ENCODE results near the gene TMEM259.

The TMEM259 gene

GRCh38 chr19:974564-975257 lies 46.2 kb downstream of the TMEM259 start:
- TF ChIP-seq CTCF (IDR thresholded peaks at IDR 0.05) = no peak
- Histone ChIP-seq H3K4me3 (no peak overlapping the region), H3K27ac (no peak overlapping the region)
- DNase-seq (ENCODE audit: low spot score) = no peak

GRCh38 chr19:973726-974563 lies 47.0 kb downstream of the TMEM259 start:
- no peak for TF ChIP-seq CTCF (IDR thresholded peaks at IDR 0.05)
- H3K4me3 ChIP-seq = no peak overlapping the region
- no peak for DNase-seq (ENCODE audit: low spot score)
- no peak overlapping the region for H3K27ac ChIP-seq

GRCh38 chr19:972281-972680 lies 48.6 kb downstream of the TMEM259 start:
- H3K4me3 ChIP-seq = no peak overlapping the region
- H3K27ac ChIP-seq = no peak overlapping the region
- no peak for TF ChIP-seq CTCF (IDR thresholded peaks at IDR 0.05)
- no peak for DNase-seq (ENCODE audit: low spot score)

- no peak for TF ChIP-seq CTCF (IDR thresholded peaks at IDR 0.05)
- DNase-seq (ENCODE audit: low spot score) = no peak
- Histone ChIP-seq H3K27ac (no peak overlapping the region), H3K4me3 (no peak overlapping the region)
These were observed 49.1 kb downstream of the TMEM259 start for GRCh38 chr19:971795-972194.

- no peak for DNase-seq (ENCODE audit: low spot score)
- no peak overlapping the region for H3K4me3 ChIP-seq
- TF ChIP-seq CTCF (IDR thresholded peaks at IDR 0.05) = no peak
These were observed 50.2 kb downstream of the TMEM259 start for GRCh38 chr19:970695-971094.

GRCh38 chr19:966485-967088 lies 54.3 kb downstream of the TMEM259 start:
- TF ChIP-seq CTCF (IDR thresholded peaks at IDR 0.05) = no peak
- H3K27ac ChIP-seq = no peak overlapping the region
- DNase-seq (ENCODE audit: low spot score) = no peak
- H3K4me3 ChIP-seq = no peak overlapping the region

More at GRCh38 chr19:970695-971094, 50.2 kb downstream of the TMEM259 start:
- H3K27ac ChIP-seq = no peak overlapping the region

Data from coronary artery (tissue), 2 donors.